Measurements from ENCODE around the gene REG3A. TPM values are rescaled to one million over a fixed set of nuclear protein-coding genes. Genes with fewer than 3 reads are reported as not detected.

The REG3A gene
- total RNA-seq, 1 donor from 2014 or later: not detected

- Mint-ChIP-seq H3K27me3 (ENCODE audit: unreplicated experiment) (no peaks in the 10 kb centered on the region), H3K9me3 (ENCODE audit: unreplicated experiment) (peaks cover 7% of the 10 kb centered on the region), H3K4me1 (ENCODE audit: unreplicated experiment) (no peaks in the 10 kb centered on the region)
Observed at GRCh38 chr2:79125721-79125985, 33.9 kb downstream of the REG3A start.

GRCh38 chr2:79124907-79125720, 34.4 kb downstream of the REG3A start:
- Mint-ChIP-seq H3K4me3 (ENCODE audit: unreplicated experiment) (no peak overlapping the region), H3K9me3 (ENCODE audit: unreplicated experiment) (peaks cover 7% of the 10 kb centered on the region), H3K27ac (ENCODE audit: unreplicated experiment) (no peak overlapping the region)

More at GRCh38 chr2:79125721-79125985, 33.9 kb downstream of the REG3A start:
- DNase-seq (ENCODE audit: extremely low spot score, unreplicated experiment): no peak
- Mint-ChIP-seq H3K36me3 (ENCODE audit: unreplicated experiment) (no peaks in the 10 kb centered on the region), H3K4me3 (ENCODE audit: unreplicated experiment) (no peak overlapping the region), H3K27ac (ENCODE audit: unreplicated experiment) (no peak overlapping the region)
- no peak for TF ChIP-seq CTCF (IDR thresholded peaks at IDR 0.05)

DNA sequence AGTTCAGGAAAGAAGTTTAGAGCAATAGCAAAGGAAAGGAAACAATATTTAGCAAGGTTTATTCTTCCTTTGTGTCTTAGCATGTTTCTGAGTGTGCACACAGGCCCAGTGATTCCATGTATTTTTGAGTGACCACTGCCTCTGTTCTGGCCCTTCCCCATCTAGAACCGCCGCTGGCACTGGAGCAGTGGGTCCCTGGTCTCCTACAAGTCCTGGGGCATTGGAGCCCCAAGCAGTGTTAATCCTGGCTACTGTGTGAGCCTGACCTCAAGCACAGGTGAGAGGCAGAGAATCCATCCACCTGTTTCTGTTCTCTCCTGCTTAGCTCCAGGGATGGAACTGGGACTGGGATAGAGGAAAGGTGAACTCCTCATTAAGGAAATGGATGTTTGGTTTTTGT, 36.9 kb downstream of the REG3A start:
- no peak overlapping the region for H3K4me3 Mint-ChIP-seq (ENCODE audit: unreplicated experiment)
- H3K27ac Mint-ChIP-seq (ENCODE audit: unreplicated experiment): no peak overlapping the region
- no peak for TF ChIP-seq CTCF (IDR thresholded peaks at IDR 0.05)
- H3K36me3 Mint-ChIP-seq (ENCODE audit: unreplicated experiment): no peaks in the 10 kb centered on the region
- no peaks in the 10 kb centered on the region for H3K4me1 Mint-ChIP-seq (ENCODE audit: unreplicated experiment)
- no peak for DNase-seq (ENCODE audit: extremely low spot score, unreplicated experiment)
- peaks cover 7% of the 10 kb centered on the region for H3K9me3 Mint-ChIP-seq (ENCODE audit: unreplicated experiment)
- H3K27me3 Mint-ChIP-seq (ENCODE audit: unreplicated experiment): no peaks in the 10 kb centered on the region

More at GRCh38 chr2:79124907-79125720, 34.4 kb downstream of the REG3A start:
- H3K27me3 Mint-ChIP-seq (ENCODE audit: unreplicated experiment): no peaks in the 10 kb centered on the region
- no peaks in the 10 kb centered on the region for H3K36me3 Mint-ChIP-seq (ENCODE audit: unreplicated experiment)
- TF ChIP-seq CTCF (IDR thresholded peaks at IDR 0.05): no peak
- DNase-seq (ENCODE audit: extremely low spot score, unreplicated experiment): no peak
- no peaks in the 10 kb centered on the region for H3K4me1 Mint-ChIP-seq (ENCODE audit: unreplicated experiment)

DNA sequence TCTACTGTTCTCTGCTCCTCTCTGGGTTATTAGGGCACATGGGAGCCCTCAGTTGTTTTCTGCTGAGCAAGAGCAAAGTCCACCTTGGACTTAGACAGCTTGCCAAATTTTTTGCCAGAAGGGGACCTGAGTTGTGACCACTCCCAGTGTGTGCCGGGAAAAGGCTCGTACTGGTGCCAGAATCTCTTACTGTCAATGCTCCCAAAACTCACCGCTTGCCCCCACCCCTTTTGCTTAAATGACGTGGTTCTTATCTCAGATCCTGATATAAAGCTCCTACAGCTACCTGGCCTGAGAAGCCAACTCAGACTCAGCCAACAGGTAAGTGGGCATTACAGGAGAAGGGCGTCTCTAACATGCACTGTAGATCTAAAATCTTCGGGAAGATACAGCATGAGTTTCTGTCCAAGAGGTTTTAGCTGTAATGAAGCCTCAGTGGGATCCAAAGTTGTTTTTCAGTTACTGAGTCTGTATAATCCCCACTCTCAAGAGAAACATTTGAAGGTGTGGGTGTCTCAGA, 39.3 kb downstream of the REG3A start, which contains the start of gene REG1A:
REG1A (plus strand) TSS at position 295 of the 520 bp plus-strand sequence. CDS start 374 bp downstream, outside the sequence.
- H3K4me3 Mint-ChIP-seq (ENCODE audit: unreplicated experiment): no peak within 1 kb of the TSS
- H3K27ac Mint-ChIP-seq (ENCODE audit: unreplicated experiment): no peak within 1 kb of the TSS
- DNase-seq (ENCODE audit: extremely low spot score, unreplicated experiment): no peak
- H3K27me3 Mint-ChIP-seq (ENCODE audit: unreplicated experiment): no peaks in the 10 kb centered on the region
- peaks cover 7% of the 10 kb centered on the region for H3K9me3 Mint-ChIP-seq (ENCODE audit: unreplicated experiment)
- no peaks in the 10 kb centered on the region for H3K4me1 Mint-ChIP-seq (ENCODE audit: unreplicated experiment)
- no peak for TF ChIP-seq CTCF (IDR thresholded peaks at IDR 0.05)
- H3K36me3 Mint-ChIP-seq (ENCODE audit: unreplicated experiment): no peaks in the 10 kb centered on the region

All from osteocyte (in vitro differentiated cells).